Activated CD4-positive, CD25-positive, alpha-beta regulatory T cell treated with anti-CD3 and anti-CD28 coated beads, Interleukin-2, amount 50 U/mL, for 24 hours (primary cell): ENCODE results near the gene ZSCAN12.
A peak's percentile ranks its signal among the peaks of the same experiment; 100 is the strongest.
"Not testable (repeated sequence)": the region's sequence is repeated elsewhere in the genome, so short reads cannot be mapped to it uniquely, and the experiment has no call there.

ENCODE experiments used
- ATAC-seq, 2 donors: fragments of 150-1000 bp; cut with Tn5 transposase; one replicate each; pipeline ENCODE4 v1.10.0; 2021; ENCODE audit warnings: mild to moderate bottlenecking in 1 of 2, moderate library complexity in 1 of 2

Gene ZSCAN12

GRCh38 chr6:28399350-28400121 lies at the start of gene ZSCAN12:
Gene ZSCAN12, minus strand, starts transcription at chr6:28399747. Its CDS starts 1,342 bp downstream, at chr6:28398405.
- ATAC-seq, result peak; percentile 96 to 99

GRCh38 chr6:28449056-28449455 lies 49.5 kb upstream of the ZSCAN12 start:
- ATAC-seq, result no peak

GRCh38 chr6:28447512-28447906 lies 48.0 kb upstream of the ZSCAN12 start:
- ATAC-seq, result not testable (repeated sequence)

GRCh38 chr6:28446818-28447511 lies 47.4 kb upstream of the ZSCAN12 start:
- ATAC-seq, result no peak

- not testable (repeated sequence) for ATAC-seq
Observed at GRCh38 chr6:28444759-28445158, 45.2 kb upstream of the ZSCAN12 start.

GRCh38 chr6:28443112-28443773 lies 43.7 kb upstream of the ZSCAN12 start, which contains the start of gene ZSCAN23:
Gene ZSCAN23, minus strand, starts transcription at chr6:28443491. Its CDS starts 7,225 bp downstream, at chr6:28436266.
- peak; percentile 92 to 96 for ATAC-seq

GRCh38 chr6:28442586-28442985 lies 43.0 kb upstream of the ZSCAN12 start:
- ATAC-seq, result no peak

GRCh38 chr6:28436404-28436803 lies 36.9 kb upstream of the ZSCAN12 start:
- no peak for ATAC-seq

- no peak for ATAC-seq
Observed at GRCh38 chr6:28433119-28433518, 33.6 kb upstream of the ZSCAN12 start.

GRCh38 chr6:28429781-28430180 lies 30.2 kb upstream of the ZSCAN12 start:
- no peak for ATAC-seq

- ATAC-seq, result no peak
Observed at GRCh38 chr6:28425944-28426541, 26.5 kb upstream of the ZSCAN12 start.

GRCh38 chr6:28424163-28424562 lies 24.6 kb upstream of the ZSCAN12 start:
- peak; percentile 56 for ATAC-seq

GRCh38 chr6:28423546-28423945 lies 24.0 kb upstream of the ZSCAN12 start:
- ATAC-seq, result no peak

GRCh38 chr6:28413681-28414080 lies 14.1 kb upstream of the ZSCAN12 start:
- ATAC-seq, result no peak

GRCh38 chr6:28410767-28411166 lies 11.2 kb upstream of the ZSCAN12 start:
- ATAC-seq, result no peak

- ATAC-seq, result peak; percentile 55 to 64
Observed at GRCh38 chr6:28408076-28408802, 8.7 kb upstream of the ZSCAN12 start.

GRCh38 chr6:28407401-28407800 lies 7.9 kb upstream of the ZSCAN12 start:
- no peak for ATAC-seq

GRCh38 chr6:28403923-28404322 lies 4.4 kb upstream of the ZSCAN12 start:
- not testable (repeated sequence) for ATAC-seq

- no peak for ATAC-seq
Observed at GRCh38 chr6:28402197-28402596, 2.6 kb upstream of the ZSCAN12 start.

- ATAC-seq, result no peak
Observed at GRCh38 chr6:28401172-28401571, 1.6 kb upstream of the ZSCAN12 start.

GRCh38 chr6:28400122-28400451 lies 540 bp upstream of the ZSCAN12 start:
- ATAC-seq, result no peak

GRCh38 chr6:28395918-28396317 lies 3.6 kb downstream of the ZSCAN12 start:
- ATAC-seq, result no peak
